Measurements from ENCODE around the gene UBE2E2.

The UBE2E2 gene

GRCh38 chr3:23248594-23249131 lies 45.5 kb downstream of the UBE2E2 start:
- TF ChIP-seq CEBPB (IDR thresholded peaks at IDR 0.05) (no peak), TEAD4 (IDR thresholded peaks at IDR 0.05) (no peak), EP300 (IDR thresholded peaks at IDR 0.05; ENCODE audit: borderline replicate concordance) (no peak), MAX (IDR thresholded peaks at IDR 0.05) (no peak), CREB1 (IDR thresholded peaks at IDR 0.05; ENCODE audit: low read depth) (no peak), TCF12 (IDR thresholded peaks at IDR 0.05; ENCODE audit: low read depth) (no peak), YY1 (IDR thresholded peaks at IDR 0.05; ENCODE audit: low read depth) (no peak), TAF1 (IDR thresholded peaks at IDR 0.05; ENCODE audit: low read depth) (no peak), USF1 (IDR thresholded peaks at IDR 0.05) (no peak), REST (IDR thresholded peaks at IDR 0.05; ENCODE audit: low read depth) (no peak), EGR1 (IDR thresholded peaks at IDR 0.05) (no peak), NFIC (IDR thresholded peaks at IDR 0.05) (no peak), ZBTB7A (IDR thresholded peaks at IDR 0.05; ENCODE audit: low read depth) (no peak), FOXM1 (IDR thresholded peaks at IDR 0.05; ENCODE audit: borderline replicate concordance, low read depth) (no peak), RAD21 (IDR thresholded peaks at IDR 0.05; ENCODE audit: low read depth) (no peak)

GRCh38 chr3:23249961-23250360 lies 46.8 kb downstream of the UBE2E2 start:
- TF ChIP-seq NFIC (IDR thresholded peaks at IDR 0.05) (no peak), MAX (IDR thresholded peaks at IDR 0.05) (no peak), YY1 (IDR thresholded peaks at IDR 0.05; ENCODE audit: low read depth) (no peak), RAD21 (IDR thresholded peaks at IDR 0.05; ENCODE audit: low read depth) (no peak), EGR1 (IDR thresholded peaks at IDR 0.05) (no peak), CEBPB (IDR thresholded peaks at IDR 0.05) (no peak), FOXM1 (IDR thresholded peaks at IDR 0.05; ENCODE audit: borderline replicate concordance, low read depth) (no peak), CREB1 (IDR thresholded peaks at IDR 0.05; ENCODE audit: low read depth) (no peak), TCF12 (IDR thresholded peaks at IDR 0.05; ENCODE audit: low read depth) (no peak), TAF1 (IDR thresholded peaks at IDR 0.05; ENCODE audit: low read depth) (no peak), USF1 (IDR thresholded peaks at IDR 0.05) (no peak), TEAD4 (IDR thresholded peaks at IDR 0.05) (no peak), REST (IDR thresholded peaks at IDR 0.05; ENCODE audit: low read depth) (no peak), EP300 (IDR thresholded peaks at IDR 0.05; ENCODE audit: borderline replicate concordance) (no peak), ZBTB7A (IDR thresholded peaks at IDR 0.05; ENCODE audit: low read depth) (no peak)

GRCh38 chr3:23252122-23252521 lies 49.0 kb downstream of the UBE2E2 start:
- TF ChIP-seq TEAD4 (IDR thresholded peaks at IDR 0.05) (no peak), FOXM1 (IDR thresholded peaks at IDR 0.05; ENCODE audit: borderline replicate concordance, low read depth) (no peak), MAX (IDR thresholded peaks at IDR 0.05) (no peak)

GRCh38 chr3:23253214-23253613 lies 50.1 kb downstream of the UBE2E2 start:
- no peak for TF ChIP-seq REST (IDR thresholded peaks at IDR 0.05; ENCODE audit: low read depth)

GRCh38 chr3:23254282-23254681 lies 51.2 kb downstream of the UBE2E2 start:
- no peak for TF ChIP-seq TEAD4 (IDR thresholded peaks at IDR 0.05)
- no peak for TF ChIP-seq EP300 (IDR thresholded peaks at IDR 0.05; ENCODE audit: borderline replicate concordance)
- no peak for TF ChIP-seq RAD21 (IDR thresholded peaks at IDR 0.05; ENCODE audit: low read depth)
- TF ChIP-seq EGR1 (IDR thresholded peaks at IDR 0.05), result no peak
- TF ChIP-seq ZBTB7A (IDR thresholded peaks at IDR 0.05; ENCODE audit: low read depth), result no peak
- TF ChIP-seq TAF1 (IDR thresholded peaks at IDR 0.05; ENCODE audit: low read depth), result no peak
- no peak for TF ChIP-seq REST (IDR thresholded peaks at IDR 0.05; ENCODE audit: low read depth)
- TF ChIP-seq NFIC (IDR thresholded peaks at IDR 0.05), result no peak
- TF ChIP-seq FOXM1 (IDR thresholded peaks at IDR 0.05; ENCODE audit: borderline replicate concordance, low read depth), result no peak
- TF ChIP-seq USF1 (IDR thresholded peaks at IDR 0.05), result no peak
- TF ChIP-seq MAX (IDR thresholded peaks at IDR 0.05), result no peak
- no peak for TF ChIP-seq CREB1 (IDR thresholded peaks at IDR 0.05; ENCODE audit: low read depth)

Measured in Ishikawa (cell line).